ENCODE measurements around the gene ANKRD11.
"Not testable (repeated sequence)": the region's sequence is repeated elsewhere in the genome, so short reads cannot be mapped to it uniquely, and the experiment has no call there.

Gene ANKRD11

GRCh38 chr16:89273741-89274472 is 216.5 kb downstream of the ANKRD11 start:
- DNase-seq (ENCODE audit: low read depth in 1 of 2, low spot score in 1 of 2), result no peak

GRCh38 chr16:89272631-89273030 is 217.7 kb downstream of the ANKRD11 start:
- DNase-seq (ENCODE audit: low read depth in 1 of 2, low spot score in 1 of 2), result no peak

DNA sequence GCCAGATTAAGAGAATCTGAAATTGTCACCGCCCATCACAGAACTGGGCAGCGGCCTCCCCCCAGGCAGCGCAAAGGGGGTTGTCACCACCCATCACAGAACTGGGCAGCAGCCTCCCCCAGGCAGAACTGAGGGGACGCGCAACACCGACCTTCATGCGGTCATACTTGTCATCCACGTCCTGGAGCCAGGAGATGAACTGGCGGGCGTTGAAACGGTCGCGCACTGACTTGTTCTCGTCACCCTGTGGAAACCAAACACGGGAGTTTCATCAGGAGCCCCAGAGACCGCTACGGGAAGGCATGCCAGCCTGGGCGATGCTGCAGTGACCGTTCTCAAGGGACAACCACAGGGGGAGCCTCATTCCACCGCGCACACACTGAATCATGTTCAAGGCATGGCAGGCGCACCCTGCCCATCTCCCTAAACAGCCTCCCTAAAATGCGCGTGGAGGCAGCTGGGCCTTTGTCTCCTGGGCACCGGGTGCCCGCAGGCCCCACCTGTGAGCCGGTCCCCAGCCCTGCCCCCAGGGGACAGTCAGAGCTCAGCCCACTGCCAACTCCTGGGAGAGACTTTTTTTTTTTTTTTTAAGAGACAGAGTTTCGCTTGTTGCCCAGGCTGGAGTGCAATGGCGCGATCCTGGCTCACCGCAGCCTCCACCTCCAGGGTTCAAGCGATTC is 219.6 kb downstream of the ANKRD11 start:
- DNase-seq (ENCODE audit: low read depth in 1 of 2, low spot score in 1 of 2), result no peak

GRCh38 chr16:89269805-89270665 is 220.3 kb downstream of the ANKRD11 start:
- no peak for DNase-seq (ENCODE audit: low read depth in 1 of 2, low spot score in 1 of 2)

GRCh38 chr16:89268987-89269735 is 221.2 kb downstream of the ANKRD11 start:
- no peak for DNase-seq (ENCODE audit: low read depth in 1 of 2, low spot score in 1 of 2)

DNA sequence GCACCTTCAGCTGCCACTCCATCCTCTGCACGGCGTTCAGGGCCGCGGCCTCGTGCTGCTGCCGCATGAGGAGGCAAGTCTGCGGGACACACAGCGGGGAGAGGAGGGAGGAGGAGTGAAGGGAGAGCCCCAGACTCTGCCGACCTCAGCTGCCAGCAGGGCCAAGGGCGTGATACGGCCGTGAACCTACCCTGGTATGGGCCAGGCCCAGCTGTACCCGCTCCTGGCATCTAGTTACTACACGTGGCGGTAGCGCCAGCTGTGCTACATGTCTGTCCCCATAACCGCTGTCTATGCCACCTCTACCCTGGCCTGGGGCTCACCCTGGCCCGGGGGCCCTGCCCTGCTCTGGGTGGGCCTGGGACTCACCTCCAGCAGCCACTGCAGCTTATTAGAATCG is 221.8 kb downstream of the ANKRD11 start:
- no peak for DNase-seq (ENCODE audit: low read depth in 1 of 2, low spot score in 1 of 2)

GRCh38 chr16:89267746-89268145 is 222.6 kb downstream of the ANKRD11 start:
- not testable (repeated sequence) for DNase-seq (ENCODE audit: low read depth in 1 of 2, low spot score in 1 of 2)

GRCh38 chr16:89266521-89267134 is 223.7 kb downstream of the ANKRD11 start:
- DNase-seq (ENCODE audit: low read depth in 1 of 2, low spot score in 1 of 2), result no peak

DNA sequence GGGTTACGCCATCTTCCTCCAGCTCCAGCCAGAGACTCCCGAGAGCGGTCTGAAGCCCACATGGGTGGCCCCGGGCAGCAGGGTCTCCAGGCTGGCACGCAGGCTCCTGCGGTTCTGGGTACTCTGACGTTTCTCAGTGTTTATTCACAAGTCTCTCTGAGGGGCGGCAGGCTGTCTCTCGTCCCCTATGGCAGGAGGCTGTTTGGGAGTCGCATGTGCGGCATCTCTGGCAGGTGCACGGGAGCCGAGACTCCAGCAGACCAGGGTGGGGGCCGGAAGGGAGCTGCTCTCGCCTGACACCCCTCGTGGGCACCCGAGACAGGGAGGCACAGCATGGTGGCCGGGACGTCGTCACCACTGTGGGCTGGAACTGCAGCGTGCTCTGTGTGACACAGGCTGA is 224.7 kb downstream of the ANKRD11 start:
- DNase-seq (ENCODE audit: low read depth in 1 of 2, low spot score in 1 of 2), result no peak

DNA sequence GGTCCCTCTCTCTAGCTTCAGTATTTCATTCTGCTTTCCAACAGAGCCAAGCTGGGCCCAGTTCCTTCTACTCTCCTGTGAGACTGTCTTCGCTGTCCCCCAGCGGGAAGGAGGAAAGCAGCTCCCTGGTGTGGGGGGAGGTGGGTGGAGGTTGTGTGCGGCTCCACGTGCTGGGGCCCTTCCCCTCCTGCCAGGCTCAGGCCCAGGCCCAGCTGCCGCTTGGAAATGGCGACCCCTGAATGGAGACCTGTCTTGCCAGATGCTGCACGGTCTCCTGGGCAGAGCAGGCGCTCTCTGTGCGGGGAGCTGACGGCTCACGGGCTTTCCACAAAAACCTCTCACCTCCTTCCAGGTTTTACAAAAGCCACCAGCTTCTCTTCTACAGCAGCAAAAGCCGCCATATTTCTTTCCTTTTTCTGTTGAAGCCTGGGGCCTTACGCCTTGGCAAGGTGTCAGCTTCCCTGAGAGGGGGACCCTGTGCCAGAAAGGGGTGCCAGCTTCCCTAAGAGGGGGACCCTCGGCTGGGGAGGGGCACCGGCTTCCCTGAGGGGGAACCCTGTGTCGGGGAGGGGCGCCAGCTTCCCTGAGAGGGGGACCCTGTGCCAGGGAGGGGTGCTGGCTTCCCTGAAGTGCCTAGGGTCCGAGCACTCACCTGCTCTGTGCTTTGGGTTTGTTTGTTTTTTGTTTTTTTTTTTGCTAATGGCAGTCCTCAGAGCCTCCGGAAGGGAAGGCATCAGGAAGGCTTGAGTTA is 225.4 kb downstream of the ANKRD11 start:
- no peak for DNase-seq (ENCODE audit: low read depth in 1 of 2, low spot score in 1 of 2)

DNA sequence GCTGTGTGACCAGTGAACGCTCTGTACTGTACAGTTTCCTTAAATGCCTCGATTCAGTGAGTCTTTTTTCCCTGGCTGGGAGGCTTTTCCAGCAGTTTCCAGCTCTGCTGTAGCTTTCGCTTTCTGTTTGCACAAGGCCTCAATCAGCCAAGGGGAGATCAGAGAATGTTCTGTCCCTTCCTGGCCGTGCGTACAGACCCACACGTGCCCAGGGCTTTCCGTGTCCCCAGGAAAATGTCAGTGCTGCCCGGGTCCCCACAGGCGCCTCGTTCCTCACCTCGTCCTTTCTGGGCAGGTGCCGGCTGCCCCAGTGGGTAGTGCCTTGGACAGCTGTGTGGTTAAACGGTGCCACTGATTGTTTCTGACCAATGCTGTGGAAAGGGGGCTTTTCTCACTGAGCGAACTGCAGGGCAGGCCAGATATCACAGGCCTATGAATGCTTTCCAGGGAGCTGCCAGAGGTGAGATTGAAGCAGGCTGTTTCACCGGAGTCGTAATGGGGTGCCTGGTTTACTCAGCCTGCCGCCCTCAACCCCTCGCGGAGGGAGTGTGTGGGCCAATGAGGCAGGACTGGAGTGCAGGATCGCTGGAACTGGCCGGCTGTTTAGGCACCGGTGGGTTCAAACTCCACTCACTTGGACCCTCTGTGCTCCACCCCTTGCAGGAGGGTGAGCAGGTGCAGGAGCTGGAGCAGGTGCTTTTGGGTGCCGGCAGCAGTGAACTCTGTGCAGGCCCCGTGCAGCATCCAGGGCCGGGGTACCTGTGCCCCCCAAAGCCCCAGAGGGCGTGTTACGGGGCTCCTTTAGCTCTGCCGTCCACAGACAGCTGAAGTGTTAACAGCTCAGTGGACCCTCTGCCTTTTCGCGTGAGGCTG is 228.4 kb downstream of the ANKRD11 start:
- no peak for DNase-seq (ENCODE audit: low read depth in 1 of 2, low spot score in 1 of 2)

DNA sequence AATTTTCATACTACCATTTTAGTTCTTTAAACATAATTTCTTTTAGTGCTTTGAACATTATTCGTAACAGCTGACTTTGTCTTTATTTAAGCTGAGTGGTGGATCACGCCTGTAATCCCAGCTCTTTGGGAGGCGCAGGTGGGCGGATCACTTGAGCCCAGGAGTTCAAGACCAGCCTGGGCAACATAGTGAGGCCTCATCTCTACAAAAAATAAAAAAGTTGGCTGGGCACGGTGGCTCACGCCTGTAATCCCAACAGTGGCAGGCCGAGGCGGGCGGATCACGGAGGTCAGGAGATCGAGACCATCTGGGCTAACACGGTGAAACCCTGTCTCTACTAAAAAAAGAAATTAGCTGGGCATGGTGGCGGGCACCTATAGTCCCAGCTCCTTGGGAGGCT is 230.5 kb downstream of the ANKRD11 start:
- not testable (repeated sequence) for DNase-seq (ENCODE audit: low read depth in 1 of 2, low spot score in 1 of 2)

DNA sequence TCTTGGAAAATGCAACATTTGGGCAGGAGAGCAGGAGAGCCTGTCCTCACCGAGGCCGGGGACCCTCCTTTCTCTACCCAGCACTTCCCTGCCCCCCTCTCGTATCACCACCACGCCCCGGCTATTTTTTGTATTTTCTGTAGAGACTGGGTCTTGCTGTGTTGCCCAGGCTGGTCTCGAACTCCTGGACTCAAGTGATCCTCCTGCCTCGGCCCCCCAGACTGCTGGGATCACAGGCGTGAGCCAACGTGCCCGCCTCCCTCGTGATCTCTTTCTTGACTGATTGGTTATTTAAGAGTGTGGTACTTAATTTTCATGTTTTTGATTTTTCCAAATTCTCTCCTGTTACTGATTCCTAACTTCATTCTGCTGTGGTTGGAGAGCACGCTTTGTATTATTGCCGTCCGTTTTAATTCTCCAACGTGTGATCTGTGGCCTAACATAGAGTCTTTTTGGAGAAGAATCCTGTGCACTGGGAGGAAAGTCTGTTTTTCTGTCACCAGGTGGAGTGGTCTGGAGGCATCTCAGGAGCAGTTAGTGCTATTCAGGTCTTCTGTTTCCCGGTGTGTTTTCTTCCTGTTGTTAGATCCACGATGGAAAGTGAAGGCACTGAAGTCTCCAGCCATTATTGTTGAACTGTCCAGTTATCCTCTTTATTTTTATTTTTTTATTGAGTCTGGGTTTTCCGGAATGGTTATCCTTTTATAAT is 232.4 kb downstream of the ANKRD11 start:
- DNase-seq (ENCODE audit: low read depth in 1 of 2, low spot score in 1 of 2), result no peak

DNA sequence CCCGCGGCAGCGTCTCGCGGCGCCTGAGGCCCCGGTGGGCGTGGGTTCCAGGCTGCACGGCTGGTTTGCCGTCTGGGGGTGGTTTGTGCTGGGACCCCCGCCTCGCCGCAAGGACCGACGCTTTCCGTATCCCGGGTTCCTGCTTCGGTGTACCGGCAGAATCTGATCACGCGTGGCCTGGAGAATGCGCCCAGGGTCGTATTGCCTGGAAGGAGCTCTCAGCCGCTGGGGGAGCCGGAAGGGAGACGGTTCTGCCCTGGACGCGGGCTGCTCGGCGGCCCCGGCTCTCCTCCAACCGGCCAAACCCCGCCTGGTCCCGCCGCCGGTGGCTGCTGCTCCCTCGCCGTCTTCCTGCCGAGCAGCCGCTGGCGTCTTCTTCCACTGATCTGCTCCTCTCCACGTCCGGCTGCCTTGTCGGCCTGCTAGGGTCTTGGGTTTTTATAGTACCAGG is 233.1 kb downstream of the ANKRD11 start:
- DNase-seq (ENCODE audit: low read depth in 1 of 2, low spot score in 1 of 2), result no peak

GRCh38 chr16:89256651-89257254 is 233.6 kb downstream of the ANKRD11 start:
- peak; percentile 54 to 74 for DNase-seq (ENCODE audit: low read depth in 1 of 2, low spot score in 1 of 2)

GRCh38 chr16:89253548-89254287 is 236.6 kb downstream of the ANKRD11 start:
- DNase-seq (ENCODE audit: low read depth in 1 of 2, low spot score in 1 of 2), result no peak
